Uterus (tissue), 2 donors: Measurements from ENCODE around the gene EMX2.

Source experiments
- CTCF ChIP-seq, 4 experiments: fragments of 200-600 bp in 2 of 4; fragments of 450-650 bp in 2 of 4; sonication (generic) in 2 of 4; IDR thresholded peaks; one replicate each; pipeline ENCODE4 v1.5.1; 2016 to 2019; ENCODE audit warnings: antibody characterized with exemption in 4 of 4, mild to moderate bottlenecking in 2 of 4, moderate library complexity in 1 of 4
- POLR2A ChIP-seq, 2 donors: fragments of 450-650 bp; IDR thresholded peaks; one replicate each; pipeline ENCODE4 v1.6.1; 2016; ENCODE audit warnings: antibody characterized with exemption in 2 of 2, mild to moderate bottlenecking in 1 of 2, moderate library complexity in 1 of 2

- no peak for TF ChIP-seq POLR2A (IDR thresholded peaks at IDR 0.05)
- no peak for TF ChIP-seq CTCF (IDR thresholded peaks at IDR 0.05)
These were observed 33.0 kb upstream of the EMX2 start for GRCh38 chr10:117509573-117509972.
